Measurements from ENCODE around the gene SCCPDH.
"Not testable (repeated sequence)": the region's sequence is repeated elsewhere in the genome, so short reads cannot be mapped to it uniquely, and the experiment has no call there.

Gene SCCPDH

GRCh38 chr1:246805135-246805716, 81.0 kb downstream of the SCCPDH start:
- no peaks in the 10 kb centered on the region for H3K27me3 ChIP-seq (ENCODE audit: control insufficient read depth, low read length)
- H3K4me2 ChIP-seq (ENCODE audit: low read length) = no peak overlapping the region
- no peaks in the 10 kb centered on the region for H3K4me1 ChIP-seq (ENCODE audit: control insufficient read depth, low read length)
- H4K20me1 ChIP-seq (ENCODE audit: control insufficient read depth, insufficient read depth, low read depth, low read length) = no peaks in the 10 kb centered on the region
- no peaks in the 10 kb centered on the region for H3K79me2 ChIP-seq (ENCODE audit: control insufficient read depth, low read length)
- no peaks in the 10 kb centered on the region for H3K9me3 ChIP-seq (ENCODE audit: control insufficient read depth, insufficient read depth, low read length)
- no peak for TF ChIP-seq EZH2phosphoT487 (IDR thresholded peaks at IDR 0.05; ENCODE audit: borderline replicate concordance, low read length)
- TF ChIP-seq CTCF (IDR thresholded peaks at IDR 0.05; ENCODE audit: low read depth, low read length, poor library complexity, severe bottlenecking) = no peak
- no peak overlapping the region for H3K27ac ChIP-seq (ENCODE audit: low read depth, low read length)
- H3K9me2 ChIP-seq (replicated peaks; ENCODE audit: control insufficient read depth, low read length) = no peaks in the 10 kb centered on the region
- no peaks in the 10 kb centered on the region for H3K36me3 ChIP-seq (ENCODE audit: control insufficient read depth, low read length)
- no peaks in the 10 kb centered on the region for H3F3A ChIP-seq (ENCODE audit: control insufficient read depth, insufficient read depth)
- no peak overlapping the region for H3K4me3 ChIP-seq (ENCODE audit: low read length)

GRCh38 chr1:246809473-246809872, 85.3 kb downstream of the SCCPDH start:
- Histone ChIP-seq H3K27ac (ENCODE audit: low read depth, low read length) (no peak overlapping the region), H3K36me3 (ENCODE audit: control insufficient read depth, low read length) (no peaks in the 10 kb centered on the region), H3K27me3 (ENCODE audit: control insufficient read depth, low read length) (no peaks in the 10 kb centered on the region), H4K20me1 (ENCODE audit: control insufficient read depth, insufficient read depth, low read depth, low read length) (no peaks in the 10 kb centered on the region), H3K4me2 (ENCODE audit: low read length) (no peak overlapping the region), H3F3A (ENCODE audit: control insufficient read depth, insufficient read depth) (no peaks in the 10 kb centered on the region), H3K4me3 (ENCODE audit: low read length) (no peak overlapping the region), H3K9me3 (ENCODE audit: control insufficient read depth, insufficient read depth, low read length) (no peaks in the 10 kb centered on the region), H3K79me2 (ENCODE audit: control insufficient read depth, low read length) (no peaks in the 10 kb centered on the region), H3K9me2 (replicated peaks; ENCODE audit: control insufficient read depth, low read length) (no peaks in the 10 kb centered on the region), H3K4me1 (ENCODE audit: control insufficient read depth, low read length) (no peaks in the 10 kb centered on the region)
- TF ChIP-seq EZH2phosphoT487 (IDR thresholded peaks at IDR 0.05; ENCODE audit: borderline replicate concordance, low read length) (no peak), CTCF (IDR thresholded peaks at IDR 0.05; ENCODE audit: low read depth, low read length, poor library complexity, severe bottlenecking) (peak; percentile 40)

GRCh38 chr1:246811985-246812384, 87.8 kb downstream of the SCCPDH start:
- no peaks in the 10 kb centered on the region for H3K79me2 ChIP-seq (ENCODE audit: control insufficient read depth, low read length)
- no peaks in the 10 kb centered on the region for H3K27me3 ChIP-seq (ENCODE audit: control insufficient read depth, low read length)
- no peaks in the 10 kb centered on the region for H3K9me2 ChIP-seq (replicated peaks; ENCODE audit: control insufficient read depth, low read length)
- H3K36me3 ChIP-seq (ENCODE audit: control insufficient read depth, low read length) = no peaks in the 10 kb centered on the region
- H4K20me1 ChIP-seq (ENCODE audit: control insufficient read depth, insufficient read depth, low read depth, low read length) = no peaks in the 10 kb centered on the region
- H3F3A ChIP-seq (ENCODE audit: control insufficient read depth, insufficient read depth) = no peaks in the 10 kb centered on the region
- TF ChIP-seq CTCF (IDR thresholded peaks at IDR 0.05; ENCODE audit: low read depth, low read length, poor library complexity, severe bottlenecking) (no peak), EZH2phosphoT487 (IDR thresholded peaks at IDR 0.05; ENCODE audit: borderline replicate concordance, low read length) (no peak)
- H3K27ac ChIP-seq (ENCODE audit: low read depth, low read length) = no peak overlapping the region
- H3K4me3 ChIP-seq (ENCODE audit: low read length) = no peak overlapping the region
- H3K4me2 ChIP-seq (ENCODE audit: low read length) = no peak overlapping the region
- no peaks in the 10 kb centered on the region for H3K9me3 ChIP-seq (ENCODE audit: control insufficient read depth, insufficient read depth, low read length)
- H3K4me1 ChIP-seq (ENCODE audit: control insufficient read depth, low read length) = no peaks in the 10 kb centered on the region

- H3K4me3 ChIP-seq (ENCODE audit: low read length); H3K36me3 ChIP-seq (ENCODE audit: control insufficient read depth, low read length); H3K27ac ChIP-seq (ENCODE audit: low read depth, low read length); H3K9me2 ChIP-seq (replicated peaks; ENCODE audit: control insufficient read depth, low read length); H3K4me2 ChIP-seq (ENCODE audit: low read length); H3K79me2 ChIP-seq (ENCODE audit: control insufficient read depth, low read length); H3F3A ChIP-seq (ENCODE audit: control insufficient read depth, insufficient read depth); H3K9me3 ChIP-seq (ENCODE audit: control insufficient read depth, insufficient read depth, low read length); H4K20me1 ChIP-seq (ENCODE audit: control insufficient read depth, insufficient read depth, low read depth, low read length); H3K4me1 ChIP-seq (ENCODE audit: control insufficient read depth, low read length); H3K27me3 ChIP-seq (ENCODE audit: control insufficient read depth, low read length): not testable (repeated sequence)
Measured at GRCh38 chr1:246813325-246813724, 89.1 kb downstream of the SCCPDH start.
